HFF-Myc (cell line): Measurements from ENCODE around the gene IAH1.

Experiments used
- DNase-seq: peaks from one replicate; pipeline ENCODE4 v3.0.0-alpha.2; 2011; ENCODE audit warnings: low read depth; ENCODE audit errors: extremely low read depth
- H3K4me3 ChIP-seq: replicated peaks from 2 replicates; pipeline ENCODE4 v1.5.1; 2011; ENCODE audit warnings: low read depth, mild to moderate bottlenecking, control low read depth, low read length
- TF ChIP-seq, protein P1 (sequence below): IDR thresholded peaks from 2 replicates; pipeline ENCODE4 v1.5.1; 2012; ENCODE audit warnings: mild to moderate bottlenecking, low read depth, low read length, control low read depth; ENCODE audit errors: missing control alignments

The IAH1 gene

DNA sequence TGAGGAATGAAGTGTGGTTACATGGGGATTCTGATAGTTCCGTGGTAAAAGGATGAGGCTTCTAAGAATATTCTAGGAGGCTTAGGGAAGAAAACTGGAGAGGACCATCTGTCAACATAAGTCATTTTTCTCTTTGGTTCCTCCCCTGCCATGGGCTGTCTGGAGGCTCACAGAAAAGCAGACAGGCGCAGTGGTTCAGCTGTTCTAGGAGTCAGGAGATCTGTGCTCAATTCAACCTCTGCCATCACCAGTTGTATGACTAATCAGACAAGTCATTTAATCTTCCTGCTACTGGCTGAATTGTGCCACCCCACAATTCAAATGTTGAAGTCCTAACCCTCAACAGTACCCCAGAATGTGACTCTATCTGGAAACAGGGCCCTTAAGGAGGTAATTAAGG lies 44.9 kb downstream of the IAH1 start:
- no peak overlapping the region for H3K4me3 ChIP-seq
- TF ChIP-seq, protein P1, sequence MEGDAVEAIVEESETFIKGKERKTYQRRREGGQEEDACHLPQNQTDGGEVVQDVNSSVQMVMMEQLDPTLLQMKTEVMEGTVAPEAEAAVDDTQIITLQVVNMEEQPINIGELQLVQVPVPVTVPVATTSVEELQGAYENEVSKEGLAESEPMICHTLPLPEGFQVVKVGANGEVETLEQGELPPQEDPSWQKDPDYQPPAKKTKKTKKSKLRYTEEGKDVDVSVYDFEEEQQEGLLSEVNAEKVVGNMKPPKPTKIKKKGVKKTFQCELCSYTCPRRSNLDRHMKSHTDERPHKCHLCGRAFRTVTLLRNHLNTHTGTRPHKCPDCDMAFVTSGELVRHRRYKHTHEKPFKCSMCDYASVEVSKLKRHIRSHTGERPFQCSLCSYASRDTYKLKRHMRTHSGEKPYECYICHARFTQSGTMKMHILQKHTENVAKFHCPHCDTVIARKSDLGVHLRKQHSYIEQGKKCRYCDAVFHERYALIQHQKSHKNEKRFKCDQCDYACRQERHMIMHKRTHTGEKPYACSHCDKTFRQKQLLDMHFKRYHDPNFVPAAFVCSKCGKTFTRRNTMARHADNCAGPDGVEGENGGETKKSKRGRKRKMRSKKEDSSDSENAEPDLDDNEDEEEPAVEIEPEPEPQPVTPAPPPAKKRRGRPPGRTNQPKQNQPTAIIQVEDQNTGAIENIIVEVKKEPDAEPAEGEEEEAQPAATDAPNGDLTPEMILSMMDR, result no peak
- no peak for DNase-seq

- TF ChIP-seq, protein P1, result no peak
- DNase-seq, result no peak
- no peak overlapping the region for H3K4me3 ChIP-seq
These were observed 49.9 kb downstream of the IAH1 start for GRCh38 chr2:9524291-9524690.

GRCh38 chr2:9525266-9525665 lies 50.9 kb downstream of the IAH1 start:
- TF ChIP-seq, protein P1, result no peak
- no peak overlapping the region for H3K4me3 ChIP-seq
- no peak for DNase-seq

DNA sequence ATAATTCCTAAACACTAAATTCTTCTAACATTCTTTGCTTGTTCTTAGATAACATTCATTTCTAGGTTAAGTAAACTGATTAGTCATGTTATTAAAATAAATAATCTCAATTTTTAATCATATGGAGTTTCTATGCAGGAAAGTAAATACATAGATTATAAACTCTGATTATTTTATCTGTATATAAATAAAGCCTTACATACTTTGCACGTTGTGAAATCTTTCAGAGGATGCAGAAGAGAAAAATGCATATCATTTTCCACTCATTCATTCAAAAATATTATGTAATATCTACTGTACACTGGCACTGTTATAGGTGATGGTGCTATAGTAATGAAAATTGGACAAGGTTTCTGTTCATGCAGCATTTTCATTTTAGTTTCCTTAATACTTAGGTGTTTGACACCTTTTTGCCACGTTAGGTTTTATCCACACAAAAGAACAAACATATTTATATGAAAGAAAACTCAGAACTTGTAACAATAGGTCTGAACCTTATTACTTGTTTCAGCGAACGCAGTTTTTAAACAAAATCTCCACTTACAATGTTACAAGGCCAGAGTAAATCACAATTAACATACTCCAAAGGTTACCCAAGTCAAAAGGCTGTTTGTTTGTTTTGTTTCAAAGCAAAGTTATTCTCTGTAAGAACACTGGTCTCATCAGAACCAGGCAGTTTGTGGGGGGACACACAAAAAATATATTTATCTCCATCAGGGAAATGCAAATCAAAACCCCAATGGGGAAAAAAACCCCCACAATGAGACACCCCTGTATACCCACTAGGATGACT lies 53.8 kb downstream of the IAH1 start:
- TF ChIP-seq, protein P1, result no peak
- no peak for DNase-seq
- no peak overlapping the region for H3K4me3 ChIP-seq

DNA sequence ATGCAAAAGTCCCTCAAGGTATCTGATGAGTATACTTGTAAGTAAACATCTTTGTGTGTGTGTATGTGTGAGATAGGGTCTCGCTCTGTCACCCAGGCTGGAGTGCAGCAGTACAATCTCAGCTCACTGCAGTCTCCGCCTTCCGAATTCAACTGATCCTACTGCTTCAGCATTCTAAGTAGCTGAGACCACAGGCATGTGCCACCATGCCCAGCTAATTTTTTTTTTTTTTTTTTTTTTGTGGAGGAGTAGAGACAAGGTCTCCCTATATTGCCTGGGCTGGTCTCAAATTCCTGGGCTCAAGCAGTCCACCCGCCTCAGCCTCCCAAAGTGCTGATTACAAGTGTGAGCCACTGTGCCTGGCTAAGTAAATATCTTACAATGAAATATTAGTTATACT lies 58.1 kb downstream of the IAH1 start:
- no peak for DNase-seq
- TF ChIP-seq, protein P1, result no peak
- no peak overlapping the region for H3K4me3 ChIP-seq

DNA sequence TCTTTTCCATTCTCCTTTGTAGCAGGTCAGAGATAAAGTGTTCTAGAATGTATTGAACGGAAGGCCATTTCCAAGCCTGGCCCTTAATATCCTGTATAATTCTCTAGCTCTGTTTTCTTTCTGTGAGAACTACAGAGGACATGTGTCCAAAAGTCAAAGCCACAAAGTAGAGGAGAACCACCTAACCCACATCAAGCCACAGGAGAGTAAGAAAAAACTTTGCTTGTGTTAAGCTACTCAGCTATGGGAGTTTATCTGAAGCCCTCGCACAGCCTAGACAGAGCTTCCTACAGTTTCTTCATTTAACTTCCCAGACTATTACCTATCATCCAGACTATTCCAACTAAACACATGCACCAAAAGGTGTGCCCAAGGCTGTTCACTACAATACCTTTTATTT lies 59.3 kb downstream of the IAH1 start:
- H3K4me3 ChIP-seq, result no peak overlapping the region
- no peak for DNase-seq
- TF ChIP-seq, protein P1, result no peak

- H3K4me3 ChIP-seq, result no peak overlapping the region
- DNase-seq, result no peak
- TF ChIP-seq, protein P1, result no peak
These were observed 60.8 kb downstream of the IAH1 start for GRCh38 chr2:9535177-9535576.
